ENCODE results near the gene CCDC112. TPM values are rescaled to one million over a fixed set of nuclear protein-coding genes. Genes with fewer than 3 reads are reported as not detected.

CCDC112 gene
- total RNA-seq, 2 experiments from 2014 or later = 1.5 to 2.4 TPM

GRCh38 chr5:115313052-115313451 is 16.6 kb upstream of the CCDC112 start:
- Mint-ChIP-seq H3K9me3 (no peaks in the 10 kb centered on the region), H3K4me3 (no peak overlapping the region), H3K27ac (no peak overlapping the region), H3K27me3 (peaks cover 10% of the 10 kb centered on the region), H3K36me3 (ENCODE audit: low read depth) (no peaks in the 10 kb centered on the region), H3K4me1 (ENCODE audit: low read depth) (no peaks in the 10 kb centered on the region)
- DNase-seq = no peak
- TF ChIP-seq CTCF (IDR thresholded peaks at IDR 0.05) = no peak
- intact Hi-C loops (cut with micrococcal nuclease) = no loop called here
- POLR2A ChIA-PET = interaction anchor here (1.0 kb wide), 1 partner anchor 261 kb away, joined by 3 read pairs; no protein-coding TSS in a partner anchor
- CTCF ChIA-PET = interaction anchor here (1.0 kb wide), 1 partner anchor 8 kb away, joined by 3 read pairs; no protein-coding TSS in a partner anchor
- ATAC-seq = no peak

GRCh38 chr5:115309751-115310370 is 13.4 kb upstream of the CCDC112 start:
- Mint-ChIP-seq H3K27ac (no peak overlapping the region), H3K9me3 (no peaks in the 10 kb centered on the region), H3K4me1 (ENCODE audit: low read depth) (no peaks in the 10 kb centered on the region), H3K27me3 (peaks cover 16% of the 10 kb centered on the region), H3K36me3 (ENCODE audit: low read depth) (no peaks in the 10 kb centered on the region), H3K4me3 (no peak overlapping the region)
- peak; percentile 82 for TF ChIP-seq CTCF (IDR thresholded peaks at IDR 0.05)
- DNase-seq (no peak), ATAC-seq (no peak)
- POLR2A ChIA-PET = interaction anchor here (0.5 kb wide), 1 partner anchor 106 kb away, joined by 4 read pairs; no protein-coding TSS in a partner anchor
- intact Hi-C loops (cut with micrococcal nuclease) = loop anchor here (2.0 to 10.0 kb wide), 2 partner anchors 277 to 535 kb away; partner anchors contain the start of genes AP3S1 and ATG12
- CTCF ChIA-PET = interaction anchor here (0.6 to 8.9 kb wide), 29 partner anchors 9 to 758 kb away, joined by 3 to 127 read pairs (median 3); partner anchors contain the start of genes CCDC112 and FEM1C

GRCh38 chr5:115308815-115309214 is 12.4 kb upstream of the CCDC112 start:
- ChIA-PET CTCF (interaction anchor here (0.6 to 8.9 kb wide), 25 partner anchors 10 to 760 kb away, joined by 3 to 127 read pairs (median 3); partner anchors contain the start of gene FEM1C), POLR2A (no interaction called here)
- intact Hi-C loops (cut with micrococcal nuclease) = loop anchor here (2.0 to 10.0 kb wide), 2 partner anchors 278 to 536 kb away; partner anchors contain the start of genes AP3S1 and ATG12
- no peak for ATAC-seq
- Mint-ChIP-seq H3K9me3 (no peaks in the 10 kb centered on the region), H3K27ac (no peak overlapping the region), H3K36me3 (ENCODE audit: low read depth) (no peaks in the 10 kb centered on the region), H3K4me1 (ENCODE audit: low read depth) (no peaks in the 10 kb centered on the region), H3K27me3 (peaks cover 18% of the 10 kb centered on the region), H3K4me3 (no peak overlapping the region)
- no peak for TF ChIP-seq CTCF (IDR thresholded peaks at IDR 0.05)
- DNase-seq = no peak

GRCh38 chr5:115306011-115306536 is 9.6 kb upstream of the CCDC112 start:
- H3K27me3 Mint-ChIP-seq = peaks cover 15% of the 10 kb centered on the region

More at GRCh38 chr5:115306011-115306536, 9.6 kb upstream of the CCDC112 start:
- no peak overlapping the region for H3K4me3 Mint-ChIP-seq
- CTCF ChIA-PET = interaction anchor here (1.1 to 8.9 kb wide), 3 partner anchors 209 to 275 kb away, joined by 3 to 127 read pairs (median 4); no protein-coding TSS in a partner anchor
- POLR2A ChIA-PET = interaction anchor here (1.4 to 1.6 kb wide), 2 partner anchors 238 to 319 kb away, joined by 4 to 5 read pairs; no protein-coding TSS in a partner anchor
- H3K4me1 Mint-ChIP-seq (ENCODE audit: low read depth) = no peaks in the 10 kb centered on the region
- intact Hi-C loops (cut with micrococcal nuclease) = loop anchor here (10.0 kb wide), 1 partner anchor 539 kb away; the partner anchor contains the start of genes AP3S1 and ATG12
- no peak for TF ChIP-seq CTCF (IDR thresholded peaks at IDR 0.05)
- H3K27ac Mint-ChIP-seq = no peak overlapping the region
- DNase-seq (no peak), ATAC-seq (no peak)
- no peaks in the 10 kb centered on the region for H3K36me3 Mint-ChIP-seq (ENCODE audit: low read depth)
- H3K9me3 Mint-ChIP-seq = no peaks in the 10 kb centered on the region

All from activated CD8-positive, alpha-beta T cell treated with anti-CD3 and anti-CD28 coated beads for 36 hours (primary cell).